GM21576 (cell line): ENCODE measurements around the gene POC1A.

Source experiments
- ATAC-seq: cut with Tn5 transposase; IDR thresholded peaks from one replicate; pipeline ENCODE4 v1.9.1; 2021; ENCODE audit warnings: mild to moderate bottlenecking, moderate library complexity; ENCODE audit not compliant: unreplicated experiment

The POC1A gene

DNA sequence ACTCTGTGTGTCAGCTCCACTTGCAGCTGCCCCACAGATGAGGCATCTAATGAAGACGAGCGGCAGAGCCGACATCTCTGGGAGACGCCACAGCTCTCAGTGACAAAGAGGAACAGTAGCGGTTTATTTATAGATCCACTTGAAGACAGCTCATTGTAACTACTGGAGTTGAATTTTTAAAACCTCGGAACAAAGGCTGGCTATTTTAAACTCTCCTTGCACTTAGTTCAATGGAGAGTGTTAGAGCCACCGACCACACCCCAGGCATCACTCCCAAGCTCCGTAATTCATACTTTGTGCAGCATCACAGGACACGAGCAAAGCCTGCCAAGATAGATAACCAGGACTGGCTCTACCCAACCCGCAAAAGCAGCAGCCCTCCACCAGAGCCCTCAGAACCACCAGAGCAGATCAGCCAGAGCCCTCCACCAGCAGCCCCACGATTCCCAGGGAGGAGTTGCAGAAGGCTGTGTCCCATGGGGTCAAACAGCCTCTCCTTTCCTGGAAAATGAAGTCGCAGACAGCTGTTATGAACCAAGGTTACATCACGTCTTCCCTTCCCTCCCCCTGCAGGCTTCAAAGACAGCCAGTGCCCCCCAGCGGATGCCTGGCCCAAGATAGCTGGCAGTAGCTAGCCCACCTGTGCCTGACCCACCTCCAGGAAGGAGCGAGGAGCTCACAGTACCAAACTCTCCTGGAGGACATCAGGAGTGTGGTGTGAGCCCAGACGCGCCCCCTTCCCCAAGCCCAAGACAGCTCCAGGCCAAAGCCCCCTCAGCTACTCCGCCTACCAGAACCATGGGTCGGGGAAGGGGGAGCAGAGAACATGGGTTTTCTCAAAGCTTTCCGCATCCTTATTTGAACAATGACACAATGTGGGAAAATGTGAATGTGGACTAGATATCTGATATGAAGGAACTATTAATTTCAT lies 45.7 kb downstream of the POC1A start:
- ATAC-seq, result no peak

DNA sequence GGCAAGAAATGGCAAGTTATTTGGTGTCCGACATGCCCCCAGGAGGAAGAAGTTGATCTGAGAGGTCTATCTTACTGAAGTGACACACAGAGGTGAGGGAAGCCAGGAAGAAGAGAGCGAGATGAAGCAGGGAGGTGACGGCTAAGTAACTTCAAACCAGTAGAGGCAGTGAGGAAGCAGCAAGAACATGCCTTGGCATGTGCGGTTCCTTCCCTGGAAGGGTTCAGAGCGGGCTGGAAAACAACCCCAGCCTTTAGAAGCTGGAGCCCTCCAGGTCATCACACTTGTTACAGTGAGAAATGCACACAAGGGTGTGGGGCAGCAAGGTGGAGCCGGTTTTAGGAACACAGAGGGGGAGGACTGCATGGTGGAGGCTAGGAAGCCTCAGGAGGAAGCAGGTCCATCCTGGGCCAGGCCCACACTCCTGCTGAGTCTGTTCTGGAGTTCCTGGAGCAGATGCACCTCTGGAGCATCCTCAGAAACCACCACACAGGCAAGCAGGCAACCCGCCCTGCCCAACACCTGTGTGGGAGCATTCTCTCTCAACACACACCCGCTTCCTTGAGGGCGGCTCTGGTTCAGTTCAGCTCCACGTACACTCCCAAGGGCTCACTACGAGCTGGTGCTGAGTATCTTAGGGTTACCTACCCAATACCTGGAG lies 47.1 kb downstream of the POC1A start:
- ATAC-seq, result no peak

DNA sequence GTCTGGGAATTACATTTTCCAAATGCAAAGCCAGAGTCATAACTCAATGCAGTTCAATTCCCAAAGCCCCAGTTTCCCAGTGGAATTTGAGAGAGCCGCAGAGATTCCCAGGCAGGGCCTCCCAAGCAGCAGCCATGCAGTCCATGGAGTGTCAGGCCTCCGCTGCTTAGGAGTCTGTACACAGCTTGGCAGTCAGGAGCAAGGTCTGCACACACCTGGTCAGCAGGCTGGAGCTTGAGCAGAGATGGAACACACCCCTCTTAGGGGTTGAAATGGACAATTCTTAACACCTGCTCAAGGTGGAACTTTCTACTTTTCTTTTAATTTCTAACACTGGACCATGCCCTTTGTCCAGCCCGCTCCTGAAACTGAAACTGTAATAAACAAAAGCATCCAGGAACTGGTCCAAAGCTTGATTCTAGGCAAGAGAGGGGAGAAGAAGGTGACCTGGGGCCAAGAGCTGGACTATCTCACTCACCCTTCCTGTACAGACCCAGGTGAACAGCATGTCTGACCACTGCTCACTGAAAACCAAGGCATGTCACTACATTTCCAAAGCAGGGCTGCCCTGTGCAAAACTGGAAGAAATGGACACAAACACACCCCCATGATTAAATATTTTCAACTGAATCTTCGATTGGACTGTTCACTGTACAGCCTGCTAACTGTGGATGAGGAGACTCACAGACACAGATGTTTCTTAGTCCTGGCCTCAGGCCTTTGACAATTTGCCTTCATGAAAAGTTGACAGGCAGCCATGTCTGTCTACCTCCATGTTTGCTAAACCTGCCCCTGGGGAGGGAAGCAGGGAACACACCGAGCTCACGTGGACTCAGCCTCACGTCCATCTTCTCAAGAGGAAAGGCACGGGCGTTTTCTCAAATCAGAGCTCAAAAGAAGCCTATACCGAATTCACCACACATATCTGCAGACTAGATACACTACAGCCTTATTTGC lies 49.3 kb downstream of the POC1A start:
- ATAC-seq, result no peak

DNA sequence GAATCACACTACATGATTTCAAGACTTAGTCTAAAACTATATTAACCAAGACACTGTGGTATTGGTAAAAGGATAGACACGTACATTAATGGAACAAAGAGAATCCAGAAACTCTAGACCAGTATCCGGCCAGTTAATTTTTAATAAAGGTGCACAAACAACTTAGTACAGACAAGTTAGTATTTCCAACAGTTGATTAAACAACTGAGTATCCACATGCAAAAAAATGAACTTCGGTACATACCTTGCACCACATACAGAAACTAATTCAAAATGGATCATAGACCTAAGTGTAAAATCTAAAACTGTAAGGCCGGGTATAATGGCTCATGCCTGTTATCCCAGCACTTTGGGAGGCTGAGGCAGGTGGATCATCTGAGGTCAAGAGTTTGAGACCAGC lies 51.3 kb downstream of the POC1A start:
- no peak for ATAC-seq

DNA sequence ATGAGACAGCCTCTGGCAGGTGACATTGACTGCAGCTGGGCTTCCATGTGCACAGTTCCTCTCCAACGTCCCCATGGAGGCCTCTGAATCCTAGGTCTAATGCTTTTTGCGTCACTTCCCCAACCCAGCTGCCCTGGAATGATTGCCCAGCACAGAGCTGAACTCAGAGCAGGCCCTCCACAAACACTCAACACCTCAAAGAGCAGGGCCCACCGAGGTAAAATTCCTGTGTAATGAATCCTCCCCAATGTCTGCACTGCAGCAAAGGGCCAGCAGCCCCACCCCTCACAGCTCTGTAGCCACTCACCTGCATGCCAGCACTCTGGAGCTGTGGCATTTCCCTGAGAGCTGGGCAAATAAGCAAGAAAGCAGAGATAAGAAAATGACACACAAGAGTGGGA lies 55.2 kb downstream of the POC1A start:
- no peak for ATAC-seq

DNA sequence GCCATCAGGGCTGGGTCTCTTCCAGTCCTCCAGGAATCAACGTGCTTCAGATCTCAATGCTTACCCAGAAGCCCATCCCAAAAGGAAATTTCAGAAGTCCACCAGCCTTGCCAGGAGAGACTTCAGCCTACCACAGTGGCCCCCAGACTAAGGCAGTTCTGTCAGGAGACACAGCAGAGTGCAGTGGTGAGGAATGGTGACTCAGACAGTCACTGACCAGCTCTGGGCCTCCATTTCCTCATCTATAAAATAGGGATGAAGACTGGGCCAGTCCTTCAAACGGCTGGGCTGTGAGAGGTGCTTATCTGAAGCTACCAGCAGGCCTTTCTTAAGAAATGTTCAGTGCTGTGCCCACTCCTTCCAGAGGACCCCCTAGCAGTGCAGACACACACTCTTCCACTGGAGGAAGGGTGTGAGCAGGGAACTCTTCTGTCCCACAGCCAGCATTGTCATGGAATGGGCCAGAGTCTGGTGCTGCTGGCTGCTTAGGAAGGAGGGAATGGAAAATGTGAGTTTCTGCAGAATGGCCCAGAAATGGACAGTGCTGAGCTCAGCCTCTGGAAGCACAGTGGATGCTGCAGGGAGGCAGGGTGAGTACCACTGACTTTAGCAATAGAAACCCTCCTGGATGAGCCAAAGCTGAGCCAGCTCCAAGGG lies 56.2 kb downstream of the POC1A start:
- ATAC-seq, result no peak

DNA sequence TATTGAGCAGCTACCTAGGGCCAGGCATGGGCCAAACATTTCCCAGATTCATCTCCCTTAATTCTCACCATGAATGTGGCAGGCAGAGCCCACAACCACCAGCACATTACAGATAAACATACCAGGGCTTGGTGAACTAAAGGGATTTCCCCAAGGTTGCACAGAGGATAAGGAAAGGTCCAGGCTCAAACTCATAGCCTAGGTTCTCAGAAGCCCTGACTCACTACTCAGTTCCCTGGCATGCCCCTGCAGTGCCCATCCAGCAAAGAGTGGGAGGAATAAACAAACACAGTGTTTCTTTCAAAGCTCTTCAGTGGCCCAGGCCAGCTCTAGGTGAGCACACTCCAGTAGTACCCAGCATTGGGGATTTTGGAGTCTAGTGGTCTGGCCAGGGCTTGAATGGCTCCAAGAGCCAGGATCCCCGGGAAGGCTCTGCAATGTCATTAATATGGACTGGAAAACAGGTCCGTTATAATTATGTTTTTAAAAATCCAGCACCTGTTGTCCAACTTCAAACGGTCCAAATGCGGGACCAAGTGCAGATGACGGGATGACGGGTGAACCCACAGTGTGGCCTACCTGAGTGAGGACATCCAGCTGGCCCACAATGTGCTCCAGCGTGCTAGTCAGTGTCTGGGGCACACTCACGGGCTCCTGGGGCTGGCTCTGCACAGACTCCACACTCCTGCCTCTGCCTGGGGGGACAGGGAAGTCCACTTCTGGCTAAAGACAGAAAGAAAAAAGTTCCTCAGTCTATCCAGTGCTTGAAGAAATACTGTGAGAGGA lies 58.0 kb downstream of the POC1A start:
- no peak for ATAC-seq

DNA sequence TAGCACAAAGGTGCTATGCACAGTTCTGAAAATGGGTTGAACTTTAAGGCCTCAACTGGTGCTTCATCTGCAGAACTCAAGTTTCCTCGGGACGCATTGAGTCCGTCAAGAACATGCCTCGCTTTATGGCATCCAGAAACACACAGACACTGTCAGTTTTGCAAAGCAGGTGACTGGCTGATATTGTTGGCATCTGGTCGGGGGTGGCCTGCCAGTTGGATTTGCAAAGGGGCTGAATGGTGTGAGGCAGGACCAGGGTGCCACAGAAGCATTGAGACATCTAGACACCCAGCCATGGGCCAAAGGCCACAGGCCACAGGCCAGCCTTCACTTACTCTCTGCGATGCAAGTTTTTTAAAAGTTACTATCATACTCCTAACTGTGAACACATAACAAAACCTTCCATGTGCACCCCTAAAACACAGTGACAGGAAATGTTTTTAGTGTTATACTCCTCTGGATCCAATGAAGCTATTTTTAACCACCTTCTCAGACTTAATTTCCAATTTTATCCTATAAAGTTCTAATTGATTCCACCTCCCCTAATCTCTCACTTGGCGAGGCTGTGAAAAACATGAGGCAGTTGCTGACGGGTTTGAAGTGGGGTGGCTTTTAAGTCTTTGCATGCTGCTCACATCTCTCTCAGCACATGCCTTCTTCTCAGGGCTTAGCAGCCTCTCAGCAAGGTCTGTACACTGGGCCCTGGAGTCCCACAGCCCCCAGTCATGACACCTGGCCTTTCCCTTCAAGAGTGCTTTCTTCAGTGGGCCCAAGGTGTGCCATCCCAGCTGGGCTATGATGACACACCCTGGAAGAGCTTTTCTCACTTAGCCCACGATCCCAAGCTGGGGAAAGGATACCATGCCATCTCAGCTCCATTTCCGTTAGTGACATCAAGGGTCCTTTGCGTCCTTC lies 59.4 kb downstream of the POC1A start:
- ATAC-seq, result no peak

DNA sequence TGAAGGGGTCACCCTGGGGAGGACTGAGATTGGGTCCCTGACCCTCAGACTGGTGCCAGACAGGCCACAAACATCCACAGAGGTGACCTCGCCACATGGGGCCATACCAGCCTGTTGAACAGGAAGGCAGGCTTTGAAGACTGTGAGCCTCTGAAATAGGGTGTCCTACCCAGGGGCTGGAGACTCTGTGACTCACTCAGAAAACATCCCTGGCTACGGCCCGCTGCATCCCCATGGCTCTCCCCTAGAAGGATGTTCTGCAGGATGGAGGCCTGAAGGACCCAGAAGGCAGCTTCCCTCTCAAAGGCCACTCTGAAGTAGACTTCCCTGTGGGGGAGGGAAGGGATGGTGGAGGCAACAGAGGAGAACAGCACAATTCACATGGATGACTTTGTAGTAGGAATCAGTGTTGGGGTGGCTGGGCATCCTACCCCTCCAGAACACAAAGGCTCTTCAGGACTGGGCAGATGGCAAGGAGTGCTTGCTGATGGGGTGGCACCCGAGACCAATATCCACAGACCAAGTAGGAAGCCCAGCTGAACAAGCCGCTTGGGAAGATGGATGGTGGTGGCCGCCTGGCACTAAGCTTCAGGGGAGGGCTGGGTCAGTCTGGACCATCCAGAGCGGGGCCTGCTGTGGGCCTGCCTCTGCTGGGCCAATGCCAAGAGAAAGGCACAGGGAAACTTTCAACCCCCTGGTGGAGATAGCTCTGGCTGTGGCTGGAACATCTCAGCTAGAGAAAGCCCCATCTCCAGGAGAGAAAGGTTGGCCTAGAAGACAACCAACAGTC lies 60.3 kb downstream of the POC1A start:
- ATAC-seq, result no peak

DNA sequence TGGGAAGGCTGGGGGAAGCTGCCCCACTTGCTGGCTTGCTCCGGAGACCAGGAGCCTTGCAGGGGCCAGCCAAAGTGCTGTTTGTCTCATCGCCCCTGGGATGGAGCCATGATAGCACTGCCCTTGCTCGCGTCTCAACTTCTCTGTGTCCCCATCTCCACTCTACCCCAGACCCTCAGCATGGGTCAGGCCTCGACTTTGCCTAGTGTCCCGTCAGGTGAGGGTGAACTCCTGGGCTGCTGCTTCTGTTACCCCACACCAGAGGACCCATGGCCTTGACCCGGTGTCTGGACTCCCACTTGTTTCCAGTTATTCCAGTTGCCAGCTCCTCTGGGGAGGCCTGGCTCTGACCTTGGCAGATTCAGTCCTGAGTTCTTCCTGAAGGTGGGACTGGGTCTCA lies 61.3 kb downstream of the POC1A start:
- no peak for ATAC-seq

DNA sequence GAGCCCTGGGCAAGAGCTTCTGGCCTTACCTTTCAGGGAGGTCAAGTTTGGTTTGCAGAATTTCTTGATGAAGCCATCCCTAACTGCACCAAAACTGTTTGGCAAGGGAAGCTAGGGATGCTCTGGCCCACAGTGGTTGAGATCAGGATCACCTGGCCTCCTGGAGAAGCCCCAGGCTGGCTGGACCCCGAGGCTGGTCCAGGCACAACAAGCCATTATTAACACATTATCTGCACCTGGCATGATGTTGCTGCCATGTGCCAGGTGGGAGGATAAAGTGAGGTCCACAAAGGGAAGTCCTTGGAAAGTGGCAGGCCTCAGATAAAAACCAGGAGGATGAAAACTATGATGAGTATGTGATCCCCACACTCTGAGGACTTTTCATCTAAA lies 62.0 kb downstream of the POC1A start:
- no peak for ATAC-seq

DNA sequence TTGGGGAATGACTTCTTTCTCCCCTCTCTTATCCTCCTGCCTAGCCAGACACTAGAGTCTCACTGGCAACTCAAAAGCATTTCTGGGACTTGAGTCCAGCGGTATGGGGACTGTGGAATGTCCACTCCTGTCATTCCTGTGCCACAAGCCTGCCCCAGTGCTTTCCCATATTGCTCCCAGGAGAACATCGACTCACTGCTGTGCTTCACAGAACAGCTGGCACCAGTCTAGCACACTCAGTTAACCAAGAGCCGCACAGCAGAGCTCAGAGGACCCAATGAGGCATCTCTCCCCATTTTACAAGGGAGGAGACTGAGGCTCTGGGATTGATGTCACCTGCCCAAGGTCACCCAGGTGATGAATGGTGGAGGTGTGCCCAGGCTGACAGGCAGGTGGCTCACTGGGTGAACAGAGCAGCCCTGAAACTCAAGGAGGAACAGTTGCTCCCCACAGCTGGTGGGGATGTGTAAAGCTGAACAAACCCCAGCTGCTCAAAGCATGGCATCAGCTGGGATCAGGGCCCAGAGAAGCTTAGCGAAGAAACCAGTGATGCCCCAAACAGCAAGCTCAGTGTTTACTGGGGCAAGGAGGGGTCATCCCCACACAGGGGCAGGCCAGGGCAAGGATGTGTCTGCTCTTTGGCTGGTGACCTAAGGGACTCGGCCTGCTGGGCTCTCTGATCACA lies 62.5 kb downstream of the POC1A start:
- no peak for ATAC-seq

DNA sequence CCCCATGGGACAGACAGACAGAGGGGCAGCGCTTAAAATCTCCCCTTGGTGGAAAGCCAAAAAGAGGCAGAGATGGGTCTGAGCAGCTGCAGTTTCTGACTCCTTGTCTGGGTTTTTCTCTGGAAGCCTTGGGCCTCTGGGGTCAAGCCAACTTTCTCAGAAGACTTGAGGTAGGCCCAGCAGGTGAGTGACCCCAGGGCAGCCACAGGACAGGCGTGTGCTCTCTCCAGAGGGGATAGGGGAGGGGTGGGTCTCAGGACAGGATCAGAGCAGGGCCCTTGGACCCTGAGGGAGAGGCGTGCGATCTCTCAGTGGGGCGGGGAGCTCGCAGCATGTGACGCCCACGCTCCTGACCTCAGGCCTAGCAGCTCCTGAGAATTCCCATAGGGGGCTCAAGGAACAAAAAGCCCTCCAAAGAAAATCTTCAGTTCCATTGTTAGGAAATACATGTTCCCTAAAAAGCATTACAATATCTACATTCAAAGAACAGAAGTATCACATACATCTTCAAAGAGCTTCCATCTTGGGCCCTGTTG lies 63.2 kb downstream of the POC1A start:
- ATAC-seq, result no peak

DNA sequence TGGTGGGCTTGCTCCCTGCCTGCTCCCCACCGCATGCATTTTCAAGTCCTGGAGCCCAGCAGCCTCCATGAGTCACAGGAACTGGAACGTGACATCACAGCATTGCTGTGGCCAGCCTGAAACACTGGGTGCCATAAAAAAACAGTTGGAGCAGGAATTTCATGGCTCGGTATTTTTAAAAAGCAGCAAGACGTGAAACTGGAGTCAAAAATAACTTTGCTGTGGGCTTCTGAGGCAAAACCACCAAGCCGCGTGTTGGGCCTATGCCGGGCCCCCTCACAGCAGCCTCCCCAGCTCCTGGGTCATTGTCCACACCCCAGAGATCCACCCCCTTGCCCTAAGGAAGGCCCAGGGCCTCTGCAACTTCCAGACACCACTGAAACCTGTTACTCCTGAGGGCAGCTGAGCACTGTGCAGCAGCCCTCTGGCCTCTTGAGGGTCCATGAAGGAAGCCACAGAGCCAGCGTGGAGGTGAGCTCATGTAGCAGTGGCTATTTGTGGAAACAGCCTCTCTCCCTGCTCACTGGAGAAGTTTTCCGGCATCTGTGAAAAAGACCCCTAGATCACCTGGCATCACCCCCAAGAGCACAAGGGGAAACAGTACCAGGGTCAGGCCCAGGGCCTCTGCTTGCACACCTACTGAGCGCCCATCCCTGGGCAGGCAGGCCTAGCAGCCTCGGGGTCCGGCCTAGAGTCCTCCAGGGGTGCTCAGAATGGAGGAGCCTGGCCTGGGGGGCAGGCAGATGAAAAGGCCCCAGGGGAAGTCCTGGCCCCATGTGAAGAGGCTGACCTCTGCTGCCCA lies 63.9 kb downstream of the POC1A start:
- no peak for ATAC-seq

DNA sequence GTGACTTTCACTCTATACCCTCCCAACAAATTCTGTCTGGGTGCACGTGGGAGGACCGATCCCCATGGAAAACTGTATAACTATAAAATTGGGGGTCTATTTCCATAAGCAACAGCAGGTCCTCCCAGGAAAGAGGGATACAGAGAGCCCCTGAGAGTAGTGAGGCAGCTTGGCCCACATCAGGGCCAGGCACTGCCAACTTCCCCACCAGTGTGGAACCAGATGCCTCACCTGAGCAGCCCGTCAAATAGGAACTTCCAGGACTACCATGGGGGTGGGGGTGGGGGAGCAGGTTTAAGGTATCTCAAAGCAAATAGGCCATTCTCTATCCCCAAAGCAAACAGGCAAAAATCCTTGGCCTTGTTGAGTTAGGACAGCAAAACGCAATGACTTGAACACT lies 64.5 kb downstream of the POC1A start:
- ATAC-seq, result no peak
